Stimulated activated CD8-positive, alpha-beta memory T cell treated with anti-CD3 and anti-CD28 coated beads, Interleukin-4, amount 100 ng/mL, for 4 hours (primary cell): Measurements from ENCODE around the gene SCN2B.

Source experiments
- DNase-seq, 2 donors: peaks; one replicate each; pipeline ENCODE4 v3.0.0-alpha.2; 2020; ENCODE audit warnings: low read depth in 2 of 2, low spot score in 1 of 2

The SCN2B gene

DNA sequence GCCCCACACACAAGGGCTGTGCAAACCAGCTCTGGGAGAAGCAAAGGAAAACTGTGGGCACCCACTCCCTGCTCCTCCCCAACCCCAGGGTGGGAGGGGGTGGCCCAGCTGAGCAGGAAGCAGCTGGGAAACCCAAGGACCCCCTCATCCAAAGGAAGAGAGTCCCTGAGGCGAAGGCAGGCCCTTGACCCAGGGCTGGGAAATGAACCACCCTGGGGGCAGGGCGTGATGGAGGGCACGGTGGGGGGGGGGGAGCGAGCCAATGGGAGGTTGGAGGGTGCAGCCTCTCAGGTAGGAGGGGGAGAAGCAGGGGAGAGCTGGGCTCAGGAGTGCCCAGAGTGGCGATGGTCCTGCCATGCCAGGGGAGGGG, 40.7 kb downstream of the SCN2B start:
- no peak for DNase-seq

DNA sequence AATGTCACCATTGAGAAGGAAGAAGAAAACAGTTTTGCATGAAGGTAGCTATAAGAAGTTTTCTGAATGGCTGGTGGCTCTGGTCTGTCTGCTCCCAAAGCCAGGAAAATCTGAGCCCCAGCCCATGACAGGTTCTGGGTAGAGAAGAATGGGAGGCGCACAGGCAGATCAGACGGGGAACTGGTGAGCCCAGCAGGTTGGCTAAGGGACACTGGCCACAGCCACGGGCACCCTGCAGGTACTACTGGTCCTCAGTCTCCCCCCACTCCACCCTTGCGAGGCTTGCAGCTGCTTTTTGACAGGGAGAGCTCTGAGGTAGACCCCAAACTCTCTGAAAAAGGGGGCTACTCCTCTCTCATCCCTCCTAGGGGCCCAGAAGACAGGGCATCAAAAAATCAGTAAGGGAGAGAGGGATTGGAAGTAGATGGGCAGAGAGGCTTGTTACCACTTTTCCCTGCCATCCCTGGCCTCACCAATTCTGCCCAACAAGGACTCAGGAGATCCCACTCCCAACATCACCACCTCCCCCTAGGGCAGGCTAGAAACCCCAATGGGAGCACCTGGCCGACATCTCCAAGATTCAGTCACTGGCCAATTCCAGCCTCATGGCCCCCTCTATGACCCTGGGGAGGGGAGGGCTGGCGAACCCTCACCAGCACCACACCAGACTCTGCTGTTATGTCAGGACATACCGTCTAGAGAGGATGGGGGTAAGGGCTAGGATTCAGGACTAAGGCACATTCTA, 41.2 kb downstream of the SCN2B start:
- DNase-seq, result no peak

DNA sequence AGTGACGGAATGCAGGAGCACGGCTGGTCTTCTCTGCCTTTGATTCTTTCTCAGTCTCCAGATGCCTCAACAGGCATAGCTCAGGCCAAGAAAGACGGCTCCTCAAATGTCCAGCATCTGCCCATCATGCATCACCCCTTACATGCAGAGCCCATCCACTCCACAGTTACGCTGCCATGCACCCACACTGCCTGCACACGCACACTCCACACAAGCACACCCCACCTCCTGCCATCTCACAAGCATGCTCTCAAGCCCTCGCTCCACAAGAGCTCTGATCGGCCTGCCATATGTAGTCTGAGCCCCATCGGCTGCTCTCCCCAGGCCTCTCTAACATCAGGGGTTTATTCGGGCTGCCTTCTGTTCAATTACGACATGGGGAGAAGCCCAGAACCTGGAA, 42.6 kb downstream of the SCN2B start:
- DNase-seq, result no peak

- DNase-seq, result no peak
These were observed 43.9 kb downstream of the SCN2B start for GRCh38 chr11:118132385-118133151.

- no peak for DNase-seq
These were observed 46.8 kb downstream of the SCN2B start for GRCh38 chr11:118129471-118130172.

- no peak for DNase-seq
These were observed 47.5 kb downstream of the SCN2B start for GRCh38 chr11:118128721-118129470.

DNA sequence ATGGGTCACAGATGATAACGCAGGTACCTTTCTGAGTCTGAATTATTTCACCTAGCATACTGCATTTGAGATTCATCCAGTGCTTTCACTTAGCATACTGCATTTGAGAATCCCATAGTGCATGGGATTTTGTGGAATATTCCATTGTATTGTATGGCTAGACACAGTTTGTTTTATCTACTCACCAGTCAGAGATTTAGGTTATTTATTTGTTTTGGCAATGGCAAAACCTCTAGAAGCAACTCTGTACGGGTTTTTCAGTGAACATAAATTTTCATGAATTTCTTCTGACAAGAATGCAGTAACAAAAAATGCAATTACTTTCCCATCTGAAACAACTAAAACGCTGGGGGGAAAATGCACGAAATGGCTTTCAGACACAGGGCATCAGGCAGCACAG, 48.1 kb downstream of the SCN2B start:
- no peak for DNase-seq

GRCh38 chr11:118126082-118126838, 50.2 kb downstream of the SCN2B start:
- no peak for DNase-seq

DNA sequence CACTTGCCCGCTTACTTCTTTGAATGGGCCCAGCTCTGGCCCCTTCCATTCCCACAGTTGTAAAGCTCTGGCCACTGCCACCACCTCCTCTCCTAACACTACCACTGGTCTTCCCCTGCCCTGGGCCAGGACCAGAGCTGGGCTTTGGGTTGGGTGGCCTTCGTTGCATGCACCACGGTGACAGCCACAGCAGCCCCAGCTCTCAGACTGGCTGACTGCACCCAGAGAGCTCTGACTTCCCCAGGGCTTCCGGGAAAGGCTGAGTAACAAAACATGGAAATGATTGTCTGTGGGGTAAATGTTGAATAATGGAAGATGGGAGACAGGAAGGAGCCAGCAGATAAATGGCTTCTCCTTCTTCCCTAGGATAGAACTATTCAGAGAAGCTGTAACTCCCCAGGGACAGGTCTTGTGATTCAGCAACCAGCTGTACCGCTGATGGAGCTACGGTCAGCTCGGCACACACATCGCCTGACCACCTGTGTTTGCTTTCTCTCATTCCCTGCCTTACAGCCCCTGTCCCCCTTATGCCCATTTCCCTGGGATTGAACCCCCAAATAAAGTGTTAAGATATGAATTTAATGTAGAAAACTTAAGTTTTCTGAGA, 51.4 kb downstream of the SCN2B start:
- no peak for DNase-seq

GRCh38 chr11:118120793-118121192, 55.6 kb downstream of the SCN2B start:
- DNase-seq, result no peak

- no peak for DNase-seq
These were observed 58.4 kb downstream of the SCN2B start for GRCh38 chr11:118117790-118118601.

GRCh38 chr11:118115048-118115447, 61.4 kb downstream of the SCN2B start:
- no peak for DNase-seq

DNA sequence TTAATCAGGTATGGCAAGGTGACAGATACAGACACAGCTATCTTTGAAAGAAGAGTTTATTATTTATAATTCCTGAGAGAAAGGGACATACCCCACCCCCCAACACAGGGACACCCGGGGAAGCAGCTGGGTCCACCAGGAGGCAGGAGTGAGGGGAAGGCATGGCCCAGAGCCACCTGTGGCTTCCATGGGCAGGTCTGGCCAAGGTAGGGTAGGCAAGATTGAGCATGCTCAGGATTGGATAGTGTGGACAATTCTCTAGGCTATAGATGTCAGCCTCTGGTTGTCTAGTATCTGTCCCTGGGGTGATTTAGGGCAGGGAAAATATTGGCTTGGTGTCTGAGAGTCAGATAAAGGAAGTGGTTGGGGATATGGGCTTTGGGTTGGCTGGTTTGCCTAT, 62.2 kb downstream of the SCN2B start:
- DNase-seq, result no peak

GRCh38 chr11:118112711-118113430, 63.6 kb downstream of the SCN2B start:
- DNase-seq, result no peak
